H1 (cell line): Measurements from ENCODE around the gene TDRD12. TPM values are rescaled to one million over a fixed set of nuclear protein-coding genes. Genes with fewer than 3 reads are reported as not detected.

Source experiments
- CTCF ChIA-PET: fragments of 300-600 bp; sonication (Branson Sonifier 250); formaldehyde crosslinking; loops from one replicate; lab custom pipeline; 2021; ENCODE audit not compliant: partially characterized antibody; lab: Charles Lee
- POLR2A ChIA-PET: fragments of 300-600 bp; sonication (Branson Sonifier 250); formaldehyde crosslinking; loops from one replicate; lab custom pipeline; 2021; ENCODE audit warnings: inconsistent platforms; ENCODE audit not compliant: partially characterized antibody; lab: Charles Lee
- DNase-seq, 2 experiments: peaks; one replicate each; pipeline versions ENCODE4 v3.0.0 to v3.0.0-alpha.2; 2010 to 2022; ENCODE audit warnings: low spot score in 2 of 2, low read depth in 1 of 2, mixed read lengths in 1 of 2
- FAIRE-seq: peaks from 2 replicates; lab custom pipeline; 2011; peaks lifted over from hg19 to GRCh38; lab: Jason Lieb, UNC
- H2AFZ ChIP-seq: 2 replicates; pipeline ENCODE4 v1.8.1; 2012; ENCODE audit warnings: low read length, inconsistent platforms
- H2AK5ac ChIP-seq: 2 replicates; pipeline ENCODE4 v1.6.1; 2013; ENCODE audit warnings: low read depth, low read length
- H2BK120ac ChIP-seq: replicated peaks from 2 replicates; pipeline ENCODE3; 2013; ENCODE audit warnings: low read depth, low read length, inconsistent platforms
- H2BK12ac ChIP-seq: 2 replicates; pipeline ENCODE4 v1.6.1; 2013; ENCODE audit warnings: low read depth, low read length
- H2BK15ac ChIP-seq: 2 replicates; pipeline ENCODE4 v1.6.1; 2013; ENCODE audit warnings: low read length
- H2BK20ac ChIP-seq: 2 replicates; pipeline ENCODE4 v1.6.1; 2013; ENCODE audit warnings: low read length
- H2BK5ac ChIP-seq: 2 replicates; pipeline ENCODE4 v1.6.1; 2013; ENCODE audit warnings: low read depth, low read length
- H3K14ac ChIP-seq: 2 replicates; pipeline ENCODE4 v1.6.1; 2013; ENCODE audit warnings: inconsistent platforms; ENCODE audit not compliant: insufficient read length
- H3K18ac ChIP-seq: 2 replicates; pipeline ENCODE4 v1.6.1; 2013; ENCODE audit warnings: low read length; ENCODE audit errors: extremely low read depth
- H3K23ac ChIP-seq: 2 replicates; pipeline ENCODE4 v1.6.1; 2013; ENCODE audit warnings: inconsistent platforms; ENCODE audit not compliant: insufficient read length
- H3K23me2 ChIP-seq: 2 replicates; pipeline ENCODE4 v1.6.1; 2013; ENCODE audit warnings: low read depth, low read length
- H3K27ac ChIP-seq: 2 replicates; pipeline ENCODE4 v1.6.1; 2011; ENCODE audit warnings: low read depth, low read length, inconsistent platforms
- H3K27me3 ChIP-seq, 4 experiments: replicated peaks in 1 of 4; 1 replicate in 1 of 4; 2 replicates in 3 of 4; pipeline versions ENCODE4 v1.6.1 to v1.8.1; 2011 to 2013; ENCODE audit warnings: low read length in 3 of 4, mild to moderate bottlenecking in 3 of 4, inconsistent platforms in 2 of 4, mixed read lengths in 2 of 4, moderate library complexity in 1 of 4; ENCODE audit not compliant: control insufficient read depth in 3 of 4, insufficient read depth in 3 of 4; ENCODE audit errors: extremely low read depth in 1 of 4
- H3K36me3 ChIP-seq, 4 experiments: 2 replicates each; pipeline versions ENCODE4 v1.6.1 to v1.8.1; 2011 to 2013; ENCODE audit warnings: mild to moderate bottlenecking in 4 of 4, low read length in 3 of 4, moderate library complexity in 2 of 4, control low read depth in 1 of 4, inconsistent platforms in 1 of 4; ENCODE audit not compliant: insufficient read depth in 4 of 4, control insufficient read depth in 2 of 4
- H3K4ac ChIP-seq: replicated peaks from 2 replicates; pipeline ENCODE3; 2013; ENCODE audit warnings: low read length, low read depth, mixed read lengths, inconsistent platforms; ENCODE audit not compliant: insufficient read length
- H3K4me1 ChIP-seq, 4 experiments: replicated peaks in 1 of 4; 1 replicate in 1 of 4; 2 replicates in 3 of 4; pipeline versions ENCODE4 v1.6.1 to v1.8.1; 2011 to 2013; ENCODE audit warnings: low read length in 3 of 4, inconsistent platforms in 2 of 4, mixed read lengths in 1 of 4; ENCODE audit not compliant: insufficient read depth in 4 of 4, control insufficient read depth in 3 of 4
- H3K4me2 ChIP-seq, 2 experiments: 2 replicates each; pipeline versions ENCODE4 v1.6.1 to v1.8.1; 2011 to 2013; ENCODE audit warnings: low read depth in 2 of 2, low read length in 2 of 2, control low read depth in 1 of 2, inconsistent platforms in 1 of 2, mild to moderate bottlenecking in 1 of 2; ENCODE audit not compliant: insufficient read depth in 1 of 2
- H3K4me3 ChIP-seq, 4 experiments: fragments of 200-600, 300-600 bp in 1 of 4; sonication (generic), shearing (Covaris generic), sonication (Bioruptor Twin) in 1 of 4; 2 replicates each; pipeline versions ENCODE4 v1.5.1 to v1.8.1; 2011 to 2016; ENCODE audit warnings: low read length in 4 of 4, low read depth in 3 of 4, control low read depth in 2 of 4, inconsistent platforms in 2 of 4, mild to moderate bottlenecking in 2 of 4, mixed read lengths in 1 of 4, moderate library complexity in 1 of 4; ENCODE audit not compliant: insufficient read depth in 2 of 4; ENCODE audit errors: extremely low read depth in 1 of 4
- H3K56ac ChIP-seq: replicated peaks from 2 replicates; pipeline ENCODE3; 2013; ENCODE audit warnings: low read depth, mild to moderate bottlenecking, mixed read lengths, low read length, inconsistent platforms; ENCODE audit not compliant: insufficient read length
- H3K79me1 ChIP-seq: 2 replicates; pipeline ENCODE4 v1.6.1; 2013; ENCODE audit warnings: low read depth, low read length, control low read depth
- H3K79me2 ChIP-seq, 2 experiments: 2 replicates each; pipeline versions ENCODE4 v1.6.1 to v1.8.1; 2012 to 2013; ENCODE audit warnings: low read length in 2 of 2, mild to moderate bottlenecking in 2 of 2, inconsistent platforms in 1 of 2; ENCODE audit not compliant: insufficient read depth in 2 of 2, control insufficient read depth in 1 of 2
- H3K9ac ChIP-seq, 4 experiments: replicated peaks in 1 of 4; 1 replicate in 1 of 4; 2 replicates in 3 of 4; pipeline versions ENCODE4 v1.6.1 to v1.8.1; 2011 to 2013; ENCODE audit warnings: low read depth in 3 of 4, low read length in 3 of 4, control low read depth in 2 of 4, mild to moderate bottlenecking in 2 of 4, moderate library complexity in 2 of 4, inconsistent platforms in 1 of 4; ENCODE audit errors: extremely low read depth in 1 of 4
- H3K9me3 ChIP-seq, 2 experiments: 2 replicates each; pipeline versions ENCODE4 v1.6.1 to v1.8.1; 2012 to 2013; ENCODE audit warnings: mild to moderate bottlenecking in 2 of 2, moderate library complexity in 2 of 2, control low read depth in 1 of 2, inconsistent platforms in 1 of 2, low read depth in 1 of 2, low read length in 1 of 2, mixed read lengths in 1 of 2; ENCODE audit not compliant: insufficient read depth in 2 of 2
- H4K20me1 ChIP-seq, 2 experiments: replicated peaks in 1 of 2; 2 replicates each; pipeline versions ENCODE3 to v1.8.1; 2011 to 2013; ENCODE audit warnings: inconsistent platforms in 2 of 2, low read length in 2 of 2, mild to moderate bottlenecking in 1 of 2; ENCODE audit not compliant: insufficient read depth in 2 of 2, control insufficient read depth in 1 of 2
- H4K5ac ChIP-seq: 2 replicates; pipeline ENCODE4 v1.6.1; 2013; ENCODE audit warnings: low read length, low read depth, mixed read lengths, inconsistent platforms; ENCODE audit not compliant: insufficient read length
- H4K8ac ChIP-seq: 2 replicates; pipeline ENCODE4 v1.8.0; 2013; ENCODE audit warnings: mild to moderate bottlenecking, moderate library complexity, low read length, inconsistent platforms; ENCODE audit not compliant: insufficient read depth; ENCODE audit errors: extremely low read depth
- H4K91ac ChIP-seq: replicated peaks from 2 replicates; pipeline ENCODE3; 2013; ENCODE audit warnings: low read length, mixed read lengths, inconsistent platforms; ENCODE audit not compliant: insufficient read length
- CHD2 ChIP-seq: IDR thresholded peaks from 2 replicates; pipeline ENCODE4 v1.6.1; 2012; ENCODE audit warnings: low read length, improper control_type of control experiment
- KDM1A ChIP-seq: fragments of 200-600, 300-600 bp; sonication (generic); IDR thresholded peaks from 2 replicates; pipeline ENCODE4 v1.7.1; 2016; ENCODE audit warnings: mild to moderate bottlenecking, low read length, borderline replicate concordance
- MAFK ChIP-seq: IDR thresholded peaks from 2 replicates; pipeline ENCODE4 v1.6.1; 2012; ENCODE audit warnings: low read depth, mild to moderate bottlenecking, improper control_type of control experiment, low read length
- PHF8 ChIP-seq: fragments of 200-600 bp; sonication (generic); conservative IDR thresholded peaks from 2 replicates; pipeline ENCODE4 v1.7.1; 2012; ENCODE audit warnings: low read depth, mild to moderate bottlenecking, inconsistent platforms, low read length, moderate library complexity
- POLR2AphosphoS5 ChIP-seq: IDR thresholded peaks from 2 replicates; pipeline ENCODE4 v1.6.1; 2011; ENCODE audit warnings: low read depth, low read length
- RBBP5 ChIP-seq: IDR thresholded peaks from 2 replicates; pipeline ENCODE4 v1.7.1; 2012; ENCODE audit warnings: low read depth, mild to moderate bottlenecking, inconsistent platforms, low read length, moderate library complexity, borderline replicate concordance
- RNF2 ChIP-seq: fragments of 200-900, 300-1000 bp; sonication (generic); IDR thresholded peaks from 2 replicates; pipeline ENCODE4 v1.7.1; 2016; ENCODE audit warnings: borderline replicate concordance, low read depth, mild to moderate bottlenecking, antibody characterized with exemption, low read length; ENCODE audit not compliant: poor library complexity, severe bottlenecking; ENCODE audit errors: missing control alignments
- SIN3A ChIP-seq, 2 experiments: IDR thresholded peaks in 1 of 2; conservative IDR thresholded peaks in 1 of 2; 2 replicates each; pipeline ENCODE4 v1.6.1; 2011 to 2012; ENCODE audit warnings: low read length in 2 of 2, improper control_type of control experiment in 1 of 2, low read depth in 1 of 2, mild to moderate bottlenecking in 1 of 2
- SP2 ChIP-seq: IDR thresholded peaks from 2 replicates; pipeline ENCODE4 v1.6.1; 2012; ENCODE audit warnings: mild to moderate bottlenecking, low read length, inconsistent platforms
- TBP ChIP-seq: IDR thresholded peaks from 2 replicates; pipeline ENCODE4 v1.6.1; 2011; ENCODE audit warnings: low read depth, low read length, improper control_type of control experiment
- WGBS, 2 experiments: shearing (Covaris generic) in 1 of 2; methylation state at CpG; one replicate each; pipeline versions ENCODE4 v1.1.6 to v1.1.7; 2013 to 2015; ENCODE audit warnings: low lambda C conversion rate in 2 of 2, mixed read lengths in 2 of 2, inconsistent platforms in 1 of 2, low coverage in 1 of 2, missing lambda C conversion rate in 1 of 2; ENCODE audit not compliant: insufficient replicate concordance in 2 of 2, insufficient coverage in 1 of 2, insufficient read length in 1 of 2; ENCODE audit errors: extremely low coverage in 1 of 2, missing lambda C conversion rate in 1 of 2; 5-methylcytosine and 5-hydroxymethylcytosine counted together
- polyA plus RNA-seq, 7 experiments: library from polyadenylated mRNA; depleted of rRNA in 3 of 7; stranded (reverse) in 5 of 7; unstranded in 2 of 7; fragments of >200 nt in 5 of 7; fragments of 200-250 nt in 2 of 7; gene quantifications; 1 replicate in 5 of 7; 2 replicates in 1 of 7; 4 replicates in 1 of 7; pipeline versions ENCODE4 v1.2.1 to v1.2.3, GENCODE V29; 2011 to 2013; ENCODE audit warnings: missing spikeins in 2 of 7, mixed read lengths in 2 of 7
- total RNA-seq: library from RNA; stranded (reverse); fragmentation: NEBNext Ultra II Directional; extraction: Animal tissue kit (Norgen Biotek cat#: 25700); gene quantifications from 2 replicates; pipeline ENCODE4 v1.2.1, GENCODE V29; 2021

The TDRD12 gene
- total and polyA plus RNA-seq, 2 of the 8 experiments (the other 6 are each of a cell fraction or from before 2014, with no cell fraction given) = 0.39 to 0.88 TPM

DNA sequence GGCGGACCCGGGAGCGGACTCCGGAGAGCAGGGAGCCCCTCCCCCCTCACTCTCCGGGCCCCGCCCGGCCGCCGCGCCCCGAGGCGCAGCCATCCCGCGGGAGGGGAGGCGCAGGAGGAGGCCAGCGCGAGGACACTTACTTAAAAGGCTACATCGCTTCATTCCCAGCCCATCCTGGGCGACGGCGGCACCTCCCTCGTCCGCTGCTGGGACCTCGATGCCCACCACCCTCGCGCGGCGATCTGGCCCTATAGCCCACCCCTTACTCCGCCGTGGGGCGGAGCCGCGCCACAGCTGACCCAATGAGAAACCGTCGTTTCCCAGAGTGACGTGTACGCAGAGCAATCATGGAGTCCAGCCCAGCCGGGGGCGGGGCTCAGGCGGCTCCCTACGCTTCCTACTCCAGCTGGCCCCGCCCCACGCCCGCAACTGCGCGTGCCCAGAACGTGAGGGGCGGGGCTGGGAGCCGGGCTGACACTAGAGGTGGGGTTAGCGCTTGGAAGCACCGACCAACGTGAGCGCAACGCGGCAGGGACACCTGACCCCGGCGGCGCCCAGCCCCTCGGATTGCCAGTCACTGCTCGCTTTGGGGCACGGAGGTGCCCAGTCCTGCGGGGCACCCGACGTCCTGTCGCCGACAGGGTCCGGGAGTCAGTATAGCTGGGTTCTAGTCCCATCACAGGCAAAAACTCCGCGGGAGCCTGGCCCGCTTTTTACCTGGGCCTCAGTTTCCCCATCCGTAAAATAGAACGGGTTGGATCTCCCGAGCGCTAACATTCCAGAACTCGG is 44.4 kb upstream of the TDRD12 start, which contains the start of gene ANKRD27:
Gene ANKRD27 (minus strand): TSS at position 250 of the 789 bp plus-strand sequence. CDS start 16,165 bp downstream, outside the sequence.
- FAIRE-seq = no peak
- ChIA-PET POLR2A (interaction anchor here (0.6 to 0.8 kb wide), 2 partner anchors 22 to 31 kb away, joined by 3 to 5 read pairs; no protein-coding TSS in a partner anchor), CTCF (interaction anchor here (0.6 kb wide), 2 partner anchors 19 to 299 kb away, joined by 3 read pairs; no protein-coding TSS in a partner anchor)
- no peak for TF ChIP-seq RNF2
- TF ChIP-seq CHD2 = peak; percentile 89
- peak; percentile 8; the same call in 1 of the 2 replicates for TF ChIP-seq KDM1A
- TF ChIP-seq SP2 = peak; percentile 76
- TF ChIP-seq SIN3A (conservative IDR thresholded peaks at IDR 0.05 in 1 of 2, IDR thresholded peaks at IDR 0.05 in 1 of 2; ENCODE audit: low read depth in 1 of 2, low read length in 2 of 2) = 0 out of 4 replicates have a peak, but pooled peaks of 1 of the 2 experiments have one; percentile 21
- TF ChIP-seq PHF8 = peak; percentile 64
- no peak for TF ChIP-seq MAFK
- TF ChIP-seq RBBP5 = peak; percentile 56; the same call in 1 of the 2 replicates
- peak; percentile 64 for TF ChIP-seq TBP
- TF ChIP-seq POLR2AphosphoS5 = peak; percentile 75; the same call in 1 of the 2 replicates

More for the DNA sequence above, 44.4 kb upstream of the TDRD12 start, which contains the start of gene ANKRD27:
- no peak within 1 kb of the TSS for H2AK5ac ChIP-seq
- H3K4me2 ChIP-seq = peak within 1 kb of the TSS; percentile 91 to 98
- peaks cover 8 to 16% (median 11%) of the 10 kb centered on the region in 4 experiments; a peak in 6 of 7 replicates for H3K4me1 ChIP-seq
- H3K9me3 ChIP-seq = no peaks in the 10 kb centered on the region; a peak in 1 of 4 replicates
- no peak within 1 kb of the TSS; the same call in 1 of the 2 replicates for H3K27ac ChIP-seq
- no peak within 1 kb of the TSS for H4K5ac ChIP-seq
- 0 out of 2 replicates have a peak within 1 kb of the TSS, but pooled peaks have one; percentile 17 for H2BK12ac ChIP-seq
- H4K8ac ChIP-seq = peak within 1 kb of the TSS; percentile 82
- H3K23me2 ChIP-seq = peaks cover 14% of the 10 kb centered on the region; the same call in 1 of the 2 replicates
- peaks cover 10 to 16% of the 10 kb centered on the region in 2 experiments for H4K20me1 ChIP-seq
- WGBS, 2 experiments = 1% methylated on average over 43 of the region's 75 CpGs; no CpG with 5 or more reads in 1 of the 2 experiments
- H2BK5ac ChIP-seq = no peak within 1 kb of the TSS
- H4K91ac ChIP-seq = no peak within 1 kb of the TSS
- 0 out of 2 replicates have a peak within 1 kb of the TSS, but pooled peaks have one; percentile 88 for H2BK15ac ChIP-seq
- peaks cover 0 to 6% (median 0%) of the 10 kb centered on the region in 4 experiments; a peak in 1 of 8 replicates for H3K36me3 ChIP-seq
- H3K9ac ChIP-seq = peak within 1 kb of the TSS in 3 of 4 experiments; percentile 33 to 75 (median 60); a peak in 6 of 7 replicates
- H3K4me3 ChIP-seq = peak within 1 kb of the TSS; percentile 69 to 91 (median 83)
- no peak within 1 kb of the TSS for H2BK20ac ChIP-seq
- no peak within 1 kb of the TSS for H3K23ac ChIP-seq
- H3K79me2 ChIP-seq = peaks cover 0 to 41% of the 10 kb centered on the region in 2 experiments; a peak in 3 of 4 replicates
- peak; percentile 95 to 99 for DNase-seq
- H3K4ac ChIP-seq = peak within 1 kb of the TSS; percentile 78
- H3K79me1 ChIP-seq = peaks cover 14% of the 10 kb centered on the region
- H3K14ac ChIP-seq = no peak within 1 kb of the TSS
- peak within 1 kb of the TSS; percentile 63; the same call in 1 of the 2 replicates for H2AFZ ChIP-seq
- H2BK120ac ChIP-seq = no peak within 1 kb of the TSS
- H3K27me3 ChIP-seq = peaks cover 20 to 33% (median 26%) of the 10 kb centered on the region in 4 experiments
- H3K18ac ChIP-seq = peak within 1 kb of the TSS; percentile 90
- peak within 1 kb of the TSS; percentile 69 for H3K56ac ChIP-seq
